ENCODE data around the gene DOLK.

- TF ChIP-seq, protein P1, sequence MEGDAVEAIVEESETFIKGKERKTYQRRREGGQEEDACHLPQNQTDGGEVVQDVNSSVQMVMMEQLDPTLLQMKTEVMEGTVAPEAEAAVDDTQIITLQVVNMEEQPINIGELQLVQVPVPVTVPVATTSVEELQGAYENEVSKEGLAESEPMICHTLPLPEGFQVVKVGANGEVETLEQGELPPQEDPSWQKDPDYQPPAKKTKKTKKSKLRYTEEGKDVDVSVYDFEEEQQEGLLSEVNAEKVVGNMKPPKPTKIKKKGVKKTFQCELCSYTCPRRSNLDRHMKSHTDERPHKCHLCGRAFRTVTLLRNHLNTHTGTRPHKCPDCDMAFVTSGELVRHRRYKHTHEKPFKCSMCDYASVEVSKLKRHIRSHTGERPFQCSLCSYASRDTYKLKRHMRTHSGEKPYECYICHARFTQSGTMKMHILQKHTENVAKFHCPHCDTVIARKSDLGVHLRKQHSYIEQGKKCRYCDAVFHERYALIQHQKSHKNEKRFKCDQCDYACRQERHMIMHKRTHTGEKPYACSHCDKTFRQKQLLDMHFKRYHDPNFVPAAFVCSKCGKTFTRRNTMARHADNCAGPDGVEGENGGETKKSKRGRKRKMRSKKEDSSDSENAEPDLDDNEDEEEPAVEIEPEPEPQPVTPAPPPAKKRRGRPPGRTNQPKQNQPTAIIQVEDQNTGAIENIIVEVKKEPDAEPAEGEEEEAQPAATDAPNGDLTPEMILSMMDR (conservative IDR thresholded peaks at IDR 0.05; ENCODE audit: low read depth, low read length) = no peak
- no peak for TF ChIP-seq EZH2 (IDR thresholded peaks at IDR 0.05; ENCODE audit: borderline replicate concordance, low read depth, low read length, poor library complexity, severe bottlenecking)
These were observed 30.1 kb downstream of the DOLK start for GRCh38 chr9:128917151-128917849.
